ENCODE data around the gene LIN9. TPM values are rescaled to one million over a fixed set of nuclear protein-coding genes. Genes with fewer than 3 reads are reported as not detected.
A peak's percentile ranks its signal among the peaks of the same experiment; 100 is the strongest.

LIN9 gene
- polyA plus RNA-seq, 2 donors = 2.0 to 2.1 TPM

DNA sequence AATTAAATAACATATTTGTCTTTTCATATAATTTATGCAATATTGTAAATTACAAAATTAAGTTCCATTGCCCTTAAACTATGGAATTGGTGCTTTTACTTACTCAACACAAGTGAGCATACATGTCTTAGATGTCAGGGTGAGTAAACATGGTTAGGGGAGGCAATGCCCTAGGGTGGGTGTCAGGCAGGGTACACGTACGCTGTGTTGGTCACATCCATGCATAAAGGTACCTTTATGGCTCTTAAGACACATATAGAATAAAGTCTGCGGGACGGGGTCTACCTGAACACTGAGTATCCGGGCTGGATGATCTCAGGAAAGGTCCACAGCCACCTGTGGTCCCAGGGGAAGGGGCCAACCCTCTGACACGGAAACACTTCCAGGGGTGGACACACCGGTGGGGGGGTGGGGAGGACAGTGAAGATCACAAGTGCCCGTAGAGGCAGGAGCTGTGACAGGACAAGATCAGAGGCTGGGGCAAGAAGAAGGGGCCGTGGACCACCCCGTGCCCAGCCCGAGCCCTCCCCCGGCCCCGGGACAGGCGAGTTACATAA lies 720 bp downstream of the LIN9 start:
- Histone ChIP-seq H3K27me3 (ENCODE audit: control insufficient read depth in 1 of 2, insufficient read depth in 2 of 2, low read length in 2 of 2) (no peaks in the 10 kb centered on the region), H3K4me3 (ENCODE audit: low read depth in 1 of 2, low read length in 2 of 2) (peak overlapping the region; percentile 77 to 99), H3K4me1 (ENCODE audit: control insufficient read depth in 2 of 2, insufficient read depth in 2 of 2, low read length in 1 of 2) (peaks cover 3 to 4% of the 10 kb centered on the region in 2 donors), H3K9me3 (ENCODE audit: control insufficient read depth in 2 of 2, insufficient read depth in 1 of 2, low read depth in 1 of 2, low read length in 1 of 2) (no peaks in the 10 kb centered on the region), H3K27ac (ENCODE audit: low read depth in 2 of 2, low read length in 1 of 2) (peak overlapping the region in 1 of 2 donors; percentile 45), H3K36me3 (ENCODE audit: control insufficient read depth in 2 of 2, insufficient read depth in 2 of 2, low read length in 1 of 2) (no peaks in the 10 kb centered on the region)
- WGBS, 2 donors = 2 to 4% methylated on average over 13 to 14 of the region's 14 CpGs

DNA sequence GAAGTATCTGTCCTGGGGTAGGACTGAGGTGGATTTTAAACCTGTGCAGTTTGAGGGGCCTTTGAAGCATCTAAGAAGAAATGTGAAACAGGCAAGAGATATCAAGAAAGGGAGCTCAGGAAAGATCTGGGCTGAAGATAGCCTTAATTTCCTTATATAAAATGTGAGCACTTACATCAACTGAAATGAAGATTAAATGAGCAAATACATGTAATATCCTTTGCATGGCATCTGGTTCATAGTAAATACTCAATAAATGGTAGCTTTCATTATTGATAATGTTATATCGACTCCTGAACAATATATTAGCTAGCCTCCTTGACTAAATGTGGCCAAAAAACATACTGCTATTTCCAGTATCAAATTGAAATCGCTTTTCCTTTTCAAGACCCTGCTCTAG lies 2.5 kb downstream of the LIN9 start:
- no peaks in the 10 kb centered on the region for H3K9me3 ChIP-seq (ENCODE audit: control insufficient read depth in 2 of 2, insufficient read depth in 1 of 2, low read depth in 1 of 2, low read length in 1 of 2)
- H3K4me1 ChIP-seq (ENCODE audit: control insufficient read depth in 2 of 2, insufficient read depth in 2 of 2, low read length in 1 of 2) = peaks cover 3 to 4% of the 10 kb centered on the region in 2 donors
- no peak overlapping the region for H3K27ac ChIP-seq (ENCODE audit: low read depth in 2 of 2, low read length in 1 of 2)
- no peaks in the 10 kb centered on the region for H3K36me3 ChIP-seq (ENCODE audit: control insufficient read depth in 2 of 2, insufficient read depth in 2 of 2, low read length in 1 of 2)
- no peak overlapping the region for H3K4me3 ChIP-seq (ENCODE audit: low read depth in 1 of 2, low read length in 2 of 2)
- no peaks in the 10 kb centered on the region for H3K27me3 ChIP-seq (ENCODE audit: control insufficient read depth in 1 of 2, insufficient read depth in 2 of 2, low read length in 2 of 2)
- WGBS, 2 donors = 92 to 95% methylated on average over 2 of the region's 2 CpGs

GRCh38 chr1:226305184-226305583 lies 3.8 kb downstream of the LIN9 start:
- H3K27me3 ChIP-seq (ENCODE audit: control insufficient read depth in 1 of 2, insufficient read depth in 2 of 2, low read length in 2 of 2) = no peaks in the 10 kb centered on the region
- no peak overlapping the region for H3K4me3 ChIP-seq (ENCODE audit: low read depth in 1 of 2, low read length in 2 of 2)
- no peak overlapping the region for H3K27ac ChIP-seq (ENCODE audit: low read depth in 2 of 2, low read length in 1 of 2)
- H3K36me3 ChIP-seq (ENCODE audit: control insufficient read depth in 2 of 2, insufficient read depth in 2 of 2, low read length in 1 of 2) = no peaks in the 10 kb centered on the region
- WGBS, 2 donors = 93 to 97% methylated on average over 5 of the region's 5 CpGs
- H3K9me3 ChIP-seq (ENCODE audit: control insufficient read depth in 2 of 2, insufficient read depth in 1 of 2, low read depth in 1 of 2, low read length in 1 of 2) = no peaks in the 10 kb centered on the region
- H3K4me1 ChIP-seq (ENCODE audit: control insufficient read depth in 2 of 2, insufficient read depth in 2 of 2, low read length in 1 of 2) = peaks cover 0 to under 1% of the 10 kb centered on the region in 2 donors

GRCh38 chr1:226304291-226304955 lies 4.5 kb downstream of the LIN9 start:
- 85 to 93% methylated on average over 4 of the region's 4 CpGs for WGBS, 2 donors
- Histone ChIP-seq H3K27ac (ENCODE audit: low read depth in 2 of 2, low read length in 1 of 2) (no peak overlapping the region), H3K4me1 (ENCODE audit: control insufficient read depth in 2 of 2, insufficient read depth in 2 of 2, low read length in 1 of 2) (no peaks in the 10 kb centered on the region), H3K9me3 (ENCODE audit: control insufficient read depth in 2 of 2, insufficient read depth in 1 of 2, low read depth in 1 of 2, low read length in 1 of 2) (no peaks in the 10 kb centered on the region), H3K27me3 (ENCODE audit: control insufficient read depth in 1 of 2, insufficient read depth in 2 of 2, low read length in 2 of 2) (no peaks in the 10 kb centered on the region), H3K4me3 (ENCODE audit: low read depth in 1 of 2, low read length in 2 of 2) (no peak overlapping the region), H3K36me3 (ENCODE audit: control insufficient read depth in 2 of 2, insufficient read depth in 2 of 2, low read length in 1 of 2) (no peaks in the 10 kb centered on the region)

- H3K4me3 ChIP-seq (ENCODE audit: low read depth in 1 of 2, low read length in 2 of 2) = no peak overlapping the region
- H3K27ac ChIP-seq (ENCODE audit: low read depth in 2 of 2, low read length in 1 of 2) = no peak overlapping the region
- 81 to 93% methylated on average over 1 of the region's 1 CpG for WGBS, 2 donors
- no peaks in the 10 kb centered on the region for H3K9me3 ChIP-seq (ENCODE audit: control insufficient read depth in 2 of 2, insufficient read depth in 1 of 2, low read depth in 1 of 2, low read length in 1 of 2)
- H3K36me3 ChIP-seq (ENCODE audit: control insufficient read depth in 2 of 2, insufficient read depth in 2 of 2, low read length in 1 of 2) = no peaks in the 10 kb centered on the region
- no peaks in the 10 kb centered on the region for H3K4me1 ChIP-seq (ENCODE audit: control insufficient read depth in 2 of 2, insufficient read depth in 2 of 2, low read length in 1 of 2)
- H3K27me3 ChIP-seq (ENCODE audit: control insufficient read depth in 1 of 2, insufficient read depth in 2 of 2, low read length in 2 of 2) = no peaks in the 10 kb centered on the region
These were observed 6.2 kb downstream of the LIN9 start for GRCh38 chr1:226302731-226303130.

- 96 to 97% methylated on average over 5 of the region's 5 CpGs for WGBS, 2 donors
- H3K36me3 ChIP-seq (ENCODE audit: control insufficient read depth in 2 of 2, insufficient read depth in 2 of 2, low read length in 1 of 2) = peaks cover 0 to 3% of the 10 kb centered on the region in 2 donors
- no peak overlapping the region for H3K27ac ChIP-seq (ENCODE audit: low read depth in 2 of 2, low read length in 1 of 2)
- H3K27me3 ChIP-seq (ENCODE audit: control insufficient read depth in 1 of 2, insufficient read depth in 2 of 2, low read length in 2 of 2) = no peaks in the 10 kb centered on the region
- H3K4me3 ChIP-seq (ENCODE audit: low read depth in 1 of 2, low read length in 2 of 2) = no peak overlapping the region
- no peaks in the 10 kb centered on the region for H3K4me1 ChIP-seq (ENCODE audit: control insufficient read depth in 2 of 2, insufficient read depth in 2 of 2, low read length in 1 of 2)
- H3K9me3 ChIP-seq (ENCODE audit: control insufficient read depth in 2 of 2, insufficient read depth in 1 of 2, low read depth in 1 of 2, low read length in 1 of 2) = no peaks in the 10 kb centered on the region
These were observed 12.1 kb downstream of the LIN9 start for GRCh38 chr1:226296911-226297310.

DNA sequence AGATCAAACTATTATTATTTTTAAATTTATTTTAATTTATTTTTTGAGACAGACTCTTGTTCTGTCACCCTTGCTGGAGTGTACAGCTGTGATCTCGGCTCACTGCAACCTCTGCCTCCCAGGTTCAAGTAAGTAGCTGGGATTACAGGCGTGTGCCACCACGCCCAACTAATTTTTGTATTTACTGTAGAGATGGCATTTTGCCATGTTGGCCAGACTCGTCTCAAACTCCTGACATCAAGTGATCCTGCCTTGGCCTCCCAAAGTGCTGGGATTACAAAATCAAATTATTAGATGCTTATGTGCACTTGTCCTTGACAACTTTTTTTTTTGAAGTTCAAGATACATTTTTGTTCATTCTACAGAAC lies 15.4 kb downstream of the LIN9 start:
- H3K4me1 ChIP-seq (ENCODE audit: control insufficient read depth in 2 of 2, insufficient read depth in 2 of 2, low read length in 1 of 2) = no peaks in the 10 kb centered on the region
- no peaks in the 10 kb centered on the region for H3K9me3 ChIP-seq (ENCODE audit: control insufficient read depth in 2 of 2, insufficient read depth in 1 of 2, low read depth in 1 of 2, low read length in 1 of 2)
- no peak overlapping the region for H3K27ac ChIP-seq (ENCODE audit: low read depth in 2 of 2, low read length in 1 of 2)
- H3K27me3 ChIP-seq (ENCODE audit: control insufficient read depth in 1 of 2, insufficient read depth in 2 of 2, low read length in 2 of 2) = no peaks in the 10 kb centered on the region
- no peak overlapping the region for H3K4me3 ChIP-seq (ENCODE audit: low read depth in 1 of 2, low read length in 2 of 2)
- H3K36me3 ChIP-seq (ENCODE audit: control insufficient read depth in 2 of 2, insufficient read depth in 2 of 2, low read length in 1 of 2) = peaks cover 0 to 3% of the 10 kb centered on the region in 2 donors
- 49 to 50% methylated on average over 4 of the region's 4 CpGs for WGBS, 2 donors

- H3K27me3 ChIP-seq (ENCODE audit: control insufficient read depth in 1 of 2, insufficient read depth in 2 of 2, low read length in 2 of 2) = no peaks in the 10 kb centered on the region
- no peak overlapping the region for H3K27ac ChIP-seq (ENCODE audit: low read depth in 2 of 2, low read length in 1 of 2)
- no peak overlapping the region for H3K4me3 ChIP-seq (ENCODE audit: low read depth in 1 of 2, low read length in 2 of 2)
- H3K9me3 ChIP-seq (ENCODE audit: control insufficient read depth in 2 of 2, insufficient read depth in 1 of 2, low read depth in 1 of 2, low read length in 1 of 2) = no peaks in the 10 kb centered on the region
- WGBS, 2 donors = 89 to 92% methylated on average over 2 of the region's 2 CpGs
- H3K36me3 ChIP-seq (ENCODE audit: control insufficient read depth in 2 of 2, insufficient read depth in 2 of 2, low read length in 1 of 2) = peaks cover 0 to 3% of the 10 kb centered on the region in 2 donors
- H3K4me1 ChIP-seq (ENCODE audit: control insufficient read depth in 2 of 2, insufficient read depth in 2 of 2, low read length in 1 of 2) = no peaks in the 10 kb centered on the region
These were observed 16.0 kb downstream of the LIN9 start for GRCh38 chr1:226292874-226293552.

DNA sequence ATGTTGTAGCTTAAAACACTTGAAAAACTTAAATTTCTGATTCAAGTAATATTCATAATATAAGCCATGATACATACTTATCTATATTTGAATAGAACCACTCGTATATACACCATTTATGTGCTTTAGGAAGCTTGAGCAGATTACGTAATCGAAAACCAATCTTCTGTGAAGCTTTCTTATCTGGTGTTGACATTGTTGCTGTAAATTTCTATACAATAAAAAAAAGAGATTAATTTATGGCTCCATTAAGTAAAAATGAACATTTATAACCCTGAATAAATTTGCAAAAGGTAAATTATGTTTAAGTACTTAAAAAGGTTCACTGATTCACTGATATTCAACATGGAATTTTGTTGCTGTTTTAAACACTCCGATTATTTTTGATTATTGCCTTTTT lies 21.4 kb downstream of the LIN9 start:
- Histone ChIP-seq H3K27ac (ENCODE audit: low read depth in 2 of 2, low read length in 1 of 2) (no peak overlapping the region), H3K36me3 (ENCODE audit: control insufficient read depth in 2 of 2, insufficient read depth in 2 of 2, low read length in 1 of 2) (no peaks in the 10 kb centered on the region), H3K9me3 (ENCODE audit: control insufficient read depth in 2 of 2, insufficient read depth in 1 of 2, low read depth in 1 of 2, low read length in 1 of 2) (no peaks in the 10 kb centered on the region), H3K27me3 (ENCODE audit: control insufficient read depth in 1 of 2, insufficient read depth in 2 of 2, low read length in 2 of 2) (no peaks in the 10 kb centered on the region), H3K4me3 (ENCODE audit: low read depth in 1 of 2, low read length in 2 of 2) (no peak overlapping the region), H3K4me1 (ENCODE audit: control insufficient read depth in 2 of 2, insufficient read depth in 2 of 2, low read length in 1 of 2) (no peaks in the 10 kb centered on the region)
- WGBS, 2 donors = 78 to 94% methylated on average over 4 of the region's 4 CpGs

- no peak overlapping the region for H3K4me3 ChIP-seq (ENCODE audit: low read depth in 1 of 2, low read length in 2 of 2)
- no peaks in the 10 kb centered on the region for H3K27me3 ChIP-seq (ENCODE audit: control insufficient read depth in 1 of 2, insufficient read depth in 2 of 2, low read length in 2 of 2)
- H3K27ac ChIP-seq (ENCODE audit: low read depth in 2 of 2, low read length in 1 of 2) = no peak overlapping the region
- no peaks in the 10 kb centered on the region for H3K9me3 ChIP-seq (ENCODE audit: control insufficient read depth in 2 of 2, insufficient read depth in 1 of 2, low read depth in 1 of 2, low read length in 1 of 2)
- H3K36me3 ChIP-seq (ENCODE audit: control insufficient read depth in 2 of 2, insufficient read depth in 2 of 2, low read length in 1 of 2) = no peaks in the 10 kb centered on the region
- WGBS, 2 donors = 98 to 100% methylated on average over 1 of the region's 1 CpG
- no peaks in the 10 kb centered on the region for H3K4me1 ChIP-seq (ENCODE audit: control insufficient read depth in 2 of 2, insufficient read depth in 2 of 2, low read length in 1 of 2)
These were observed 27.9 kb downstream of the LIN9 start for GRCh38 chr1:226281058-226281457.

Data from esophagus (tissue), 2 donors.